Neural progenitor cell (in vitro differentiated cells): Measurements from ENCODE around the gene CCDC85C.

ENCODE experiments used
- CTCF ChIP-seq: fragments of 200-600 bp; sonication (generic); IDR thresholded peaks from 2 replicates; pipeline ENCODE4 v1.5.1; 2017; ENCODE audit warnings: antibody characterized with exemption, mild to moderate bottlenecking
- EZH2phosphoT487 ChIP-seq: fragments of 200-600 bp; sonication (generic); IDR thresholded peaks from 2 replicates; pipeline ENCODE4 v1.6.1; 2017; ENCODE audit warnings: antibody characterized with exemption

- TF ChIP-seq CTCF (no peak), EZH2phosphoT487 (no peak)
Observed at GRCh38 chr14:99595034-99595433, 9.0 kb downstream of the CCDC85C start.
